GM21367 (cell line): ENCODE results near the gene ETNK2.

ENCODE experiments used
- ATAC-seq: cut with Tn5 transposase; IDR thresholded peaks from one replicate; pipeline ENCODE4 v1.9.1; 2021; ENCODE audit not compliant: unreplicated experiment

Gene ETNK2

DNA sequence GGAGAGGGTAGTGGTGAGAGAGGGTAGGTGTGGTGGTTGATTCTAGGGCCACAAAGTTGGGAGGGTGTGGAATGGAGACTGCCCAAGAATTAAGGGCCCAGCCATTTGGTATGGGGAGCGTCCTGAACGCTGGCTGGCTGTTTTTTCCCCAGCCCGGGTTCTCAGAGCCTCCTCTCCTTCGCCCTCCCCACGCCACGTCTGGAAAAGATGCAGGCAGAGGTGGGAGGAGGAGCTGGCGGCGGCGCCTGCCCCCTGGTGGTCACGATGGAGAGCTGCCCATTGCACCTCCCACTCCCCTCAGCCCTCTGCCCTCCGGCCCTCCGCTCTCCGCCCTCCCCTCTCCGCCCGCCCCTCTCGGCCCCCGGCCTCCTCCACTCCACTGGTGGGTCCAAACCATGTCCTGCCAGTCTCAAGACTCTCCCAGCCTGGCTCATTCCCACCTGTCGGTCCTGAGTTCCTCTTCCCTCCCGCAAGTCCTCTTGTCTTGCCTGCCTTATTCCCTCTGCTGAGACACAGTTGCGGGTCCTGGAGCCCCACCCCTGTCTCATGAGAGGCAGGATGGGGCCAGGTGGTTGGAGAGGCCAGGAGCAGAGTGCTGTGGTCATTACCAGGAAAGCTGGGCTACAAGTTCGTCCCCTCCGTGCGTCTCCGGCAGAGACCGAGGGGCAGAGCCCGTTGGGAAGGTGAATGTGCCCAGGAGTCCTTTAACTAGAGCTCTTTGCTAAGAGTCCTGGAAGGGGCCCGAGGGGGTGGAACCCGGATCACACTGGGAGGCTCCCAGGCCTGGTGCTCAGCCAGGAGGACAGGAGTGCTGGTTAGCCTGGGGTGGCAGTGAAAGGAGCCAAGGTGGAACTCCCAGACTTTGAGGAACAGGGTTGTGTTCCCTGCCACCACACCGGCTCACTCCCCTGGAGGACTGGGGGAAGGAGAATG lies 22.6 kb downstream of the ETNK2 start:
- ATAC-seq: no peak

DNA sequence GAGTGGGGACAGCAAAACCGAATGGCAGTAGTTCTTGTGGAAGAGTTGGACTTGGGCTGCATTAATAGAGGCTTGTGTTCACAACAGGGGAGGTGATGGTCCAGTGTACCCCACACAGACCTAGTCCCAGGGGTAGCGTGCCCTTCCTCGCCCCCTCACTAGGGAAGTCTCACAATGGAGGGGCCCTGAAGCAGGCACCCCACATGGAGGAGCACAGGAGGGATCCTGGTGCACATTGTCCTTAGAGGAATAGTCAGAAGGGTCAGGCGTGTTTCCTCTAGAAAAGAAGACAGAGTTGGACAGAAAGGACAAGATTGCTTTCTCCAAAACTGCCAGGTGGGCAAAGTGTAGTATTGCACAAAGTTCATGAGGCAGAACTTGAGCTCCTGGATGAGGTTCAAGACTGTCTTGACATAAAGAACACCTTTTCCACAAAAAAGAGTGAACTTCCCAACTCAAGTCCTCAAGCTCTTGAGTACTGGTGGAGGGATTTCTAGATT lies 23.3 kb downstream of the ETNK2 start:
- ATAC-seq: no peak

DNA sequence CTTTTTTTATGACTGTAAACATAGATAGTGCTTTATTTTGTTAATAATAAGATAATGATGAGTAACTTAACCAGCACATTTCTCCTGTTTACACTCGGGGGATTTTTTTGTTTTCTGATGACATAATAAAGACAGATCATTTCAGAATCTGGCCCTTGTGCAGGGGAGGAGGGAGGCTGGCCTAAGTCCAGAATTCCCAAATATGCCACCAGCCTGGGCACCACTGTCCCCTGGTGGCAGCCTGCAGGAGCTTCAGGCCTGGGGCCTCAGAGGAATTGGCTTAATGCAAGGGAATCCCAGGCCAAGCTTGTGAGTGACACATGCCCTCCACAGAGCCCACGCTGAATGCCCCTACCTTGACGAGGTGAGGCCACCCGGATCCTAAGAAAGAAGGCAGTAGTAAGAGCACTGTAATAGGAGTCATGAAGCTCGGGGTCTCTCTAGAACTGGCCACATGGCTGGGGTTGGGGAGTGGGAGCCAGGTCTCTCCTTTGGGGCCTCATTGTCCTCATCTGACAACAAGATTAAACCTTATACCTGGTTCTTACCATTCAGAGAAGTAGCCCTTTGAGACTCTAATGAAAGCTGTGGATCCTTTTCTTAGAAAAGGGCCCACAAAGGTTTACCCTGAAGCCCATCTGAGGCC lies 24.1 kb downstream of the ETNK2 start:
- no peak for ATAC-seq

DNA sequence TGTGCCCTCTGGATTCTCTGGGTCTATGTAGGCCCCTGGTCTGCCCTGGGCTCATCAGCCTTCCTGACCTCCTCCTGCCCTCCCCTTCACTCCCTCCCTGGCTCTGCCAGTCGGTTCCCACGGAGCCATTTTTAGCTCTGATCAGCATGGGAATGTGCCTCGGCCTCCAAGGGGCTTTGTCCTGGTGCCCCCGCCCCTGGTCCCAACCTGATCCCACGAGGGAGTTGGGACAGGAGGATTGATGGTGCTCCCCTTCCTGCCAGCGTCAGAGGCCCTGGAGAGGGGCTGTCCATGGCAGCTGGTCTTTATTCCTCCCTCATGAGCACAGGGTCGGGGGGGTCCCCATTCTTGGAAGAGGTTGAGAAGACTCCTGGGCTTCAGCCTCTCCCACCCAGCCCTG lies 24.9 kb downstream of the ETNK2 start:
- ATAC-seq: no peak

DNA sequence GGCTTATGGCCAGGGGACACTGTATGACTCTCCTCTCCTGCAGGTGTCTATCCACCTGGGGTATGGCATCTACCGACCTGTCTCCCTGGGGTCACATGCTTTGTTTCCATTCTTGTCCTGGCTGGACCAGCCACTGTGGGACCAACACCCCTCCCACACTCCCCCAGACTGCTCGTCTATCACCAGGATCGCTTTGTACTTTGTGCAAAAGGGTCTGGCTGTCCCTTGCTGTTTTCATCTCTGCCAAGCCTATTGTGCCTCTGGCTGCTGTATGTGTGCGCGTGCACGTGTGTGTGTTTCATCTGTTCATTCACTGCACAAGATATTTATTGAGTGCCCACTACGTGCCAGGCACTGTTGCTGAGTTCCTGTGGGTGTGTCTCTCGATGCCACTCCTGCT lies 25.5 kb downstream of the ETNK2 start:
- ATAC-seq: no peak

DNA sequence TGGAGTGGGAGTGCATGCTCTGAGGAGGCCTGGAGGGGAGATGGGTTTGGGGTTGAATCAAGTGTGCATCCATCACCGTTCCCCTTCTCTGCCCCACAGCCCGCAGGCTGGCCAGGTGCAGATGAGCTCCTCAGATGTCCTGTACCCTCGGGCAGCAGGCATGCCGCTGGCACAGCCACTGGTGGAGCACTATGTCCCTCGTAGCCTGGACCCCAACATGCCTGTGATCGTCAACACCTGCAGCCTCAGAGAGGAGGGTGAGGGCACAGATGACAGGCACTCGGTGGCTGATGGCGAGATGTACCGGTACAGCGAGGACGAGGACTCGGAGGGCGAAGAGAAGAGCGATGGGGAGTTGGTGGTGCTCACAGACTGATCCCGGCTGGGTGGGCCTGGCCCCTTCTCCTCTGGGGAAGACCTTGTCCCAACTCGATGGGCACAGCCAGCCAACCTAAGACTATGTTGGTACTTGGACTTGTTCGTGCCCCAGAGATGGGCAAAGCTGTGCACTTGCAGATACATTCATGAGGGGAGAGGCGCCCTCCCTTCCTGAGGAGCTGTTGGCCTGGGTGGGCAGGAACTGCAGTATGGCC lies 26.0 kb downstream of the ETNK2 start:
- no peak for ATAC-seq

DNA sequence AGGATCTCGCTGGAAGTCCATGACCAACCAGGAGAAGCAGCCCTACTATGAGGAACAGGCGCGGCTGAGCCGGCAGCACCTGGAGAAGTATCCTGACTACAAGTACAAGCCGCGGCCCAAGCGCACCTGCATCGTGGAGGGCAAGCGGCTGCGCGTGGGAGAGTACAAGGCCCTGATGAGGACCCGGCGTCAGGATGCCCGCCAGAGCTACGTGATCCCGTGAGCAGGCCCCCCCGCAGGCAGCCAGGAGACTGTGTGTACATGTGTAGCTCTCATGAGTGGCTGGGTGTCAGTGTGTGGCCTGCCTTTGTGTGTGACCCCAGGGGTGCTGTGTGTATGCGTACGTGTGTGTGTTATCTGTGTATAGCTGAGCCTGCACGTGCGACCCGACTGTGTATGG lies 27.2 kb downstream of the ETNK2 start:
- no peak for ATAC-seq

DNA sequence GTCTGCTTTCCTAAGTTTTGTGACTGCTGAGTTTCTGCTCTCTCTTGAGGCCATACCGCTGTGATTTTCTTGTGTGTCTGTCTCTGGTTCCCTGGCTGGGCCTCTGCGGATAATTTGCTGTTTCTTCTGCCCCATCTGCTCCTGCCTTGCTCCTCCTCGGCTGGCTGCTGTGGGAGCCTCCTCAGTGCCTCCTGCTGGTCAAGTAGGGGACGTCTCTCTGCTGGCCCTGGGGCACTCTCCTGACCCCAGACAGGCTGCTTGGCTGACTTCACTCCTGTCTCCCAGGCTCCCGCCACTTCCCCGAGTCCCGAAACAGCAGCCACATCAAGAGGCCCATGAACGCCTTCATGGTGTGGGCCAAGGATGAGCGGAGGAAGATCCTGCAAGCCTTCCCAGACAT lies 28.5 kb downstream of the ETNK2 start:
- ATAC-seq: no peak

DNA sequence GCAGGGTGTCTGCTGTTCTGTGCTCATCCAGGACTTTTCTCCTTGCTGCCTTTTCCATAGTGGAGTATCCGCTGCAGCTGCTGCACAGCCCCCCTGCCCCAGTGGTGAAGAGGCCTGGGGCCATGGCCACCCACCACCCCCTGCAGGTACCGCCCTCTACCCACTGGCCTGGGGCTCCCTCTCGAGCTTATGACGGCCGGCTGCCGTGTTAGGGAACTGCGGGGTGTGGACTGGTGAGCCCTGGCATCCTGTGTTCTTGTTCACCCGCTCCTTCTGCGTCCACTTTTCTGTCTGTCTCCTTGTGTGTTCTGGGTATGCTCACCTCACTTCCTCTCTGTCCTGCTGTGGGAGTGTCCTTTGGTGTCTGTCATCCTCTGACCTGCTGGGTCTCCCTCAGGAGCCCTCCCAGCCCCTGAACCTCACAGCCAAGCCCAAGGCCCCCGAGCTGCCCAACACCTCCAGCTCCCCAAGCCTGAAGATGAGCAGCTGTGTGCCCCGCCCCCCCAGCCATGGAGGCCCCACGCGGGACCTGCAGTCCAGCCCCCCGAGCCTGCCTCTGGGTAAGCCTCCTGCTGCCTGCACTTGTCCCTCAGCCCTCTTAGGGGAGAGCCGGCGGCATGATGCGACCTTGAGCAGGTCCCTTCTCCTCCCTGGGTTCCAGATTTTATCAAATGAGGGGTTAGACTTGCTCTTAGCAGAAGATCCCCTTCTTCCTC lies 29.8 kb downstream of the ETNK2 start:
- no peak for ATAC-seq

DNA sequence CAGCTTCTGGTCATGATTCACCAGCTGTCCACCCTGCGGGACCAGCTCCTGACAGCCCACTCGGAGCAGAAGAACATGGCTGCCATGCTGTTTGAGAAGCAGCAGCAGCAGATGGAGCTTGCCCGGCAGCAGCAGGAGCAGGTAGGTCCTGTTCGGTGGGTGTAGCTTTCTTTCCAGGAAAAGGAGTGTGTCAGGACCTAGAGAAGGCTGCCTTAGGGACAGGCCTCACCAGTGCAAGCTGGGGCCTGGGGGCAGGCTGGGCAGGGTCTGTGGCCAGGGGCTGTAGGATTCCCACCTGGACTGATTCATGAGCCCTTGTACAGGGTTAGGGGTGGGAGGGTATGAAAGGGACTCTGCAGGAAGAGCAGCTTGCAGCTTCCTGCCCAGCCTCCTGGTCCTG lies 35.3 kb downstream of the ETNK2 start:
- ATAC-seq: no peak

DNA sequence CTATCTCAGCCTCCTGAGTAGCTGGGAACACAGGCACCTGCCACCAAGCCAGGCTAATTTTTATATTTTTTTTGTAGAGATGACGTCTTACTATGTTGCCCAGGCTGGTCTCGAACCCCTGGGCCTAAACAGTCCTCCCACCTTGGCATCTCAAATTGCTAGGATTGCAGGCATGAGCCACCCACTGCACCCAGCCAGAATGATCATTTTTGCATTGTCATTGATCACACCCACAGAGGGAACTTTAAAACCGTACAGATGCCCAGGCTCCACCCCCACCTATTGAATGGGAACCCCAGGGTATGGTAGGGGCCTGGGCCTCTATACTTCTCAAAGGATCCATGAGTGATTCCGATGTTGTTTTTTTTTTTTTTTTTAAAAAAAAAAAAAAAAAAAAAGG lies 36.7 kb downstream of the ETNK2 start:
- ATAC-seq: no peak

DNA sequence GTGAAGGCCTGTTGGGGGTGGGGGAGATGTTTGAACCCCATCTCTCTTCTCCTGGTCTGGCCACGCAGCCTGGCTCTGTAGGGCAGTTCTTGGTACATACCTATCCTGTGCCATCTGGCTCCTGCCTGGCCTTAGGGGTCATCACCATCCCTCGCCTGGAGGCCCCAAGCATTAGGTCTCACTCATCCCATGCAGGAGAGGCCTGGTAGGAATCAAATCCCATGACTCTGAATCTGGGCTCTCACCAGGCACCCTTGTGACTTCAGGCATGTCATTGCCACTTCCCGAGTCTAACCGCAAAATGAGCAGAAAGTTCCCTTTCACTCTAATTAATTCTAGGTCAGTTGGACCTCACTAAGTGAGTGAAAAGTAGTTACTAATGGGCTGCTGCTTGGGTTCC lies 37.2 kb downstream of the ETNK2 start:
- no peak for ATAC-seq

DNA sequence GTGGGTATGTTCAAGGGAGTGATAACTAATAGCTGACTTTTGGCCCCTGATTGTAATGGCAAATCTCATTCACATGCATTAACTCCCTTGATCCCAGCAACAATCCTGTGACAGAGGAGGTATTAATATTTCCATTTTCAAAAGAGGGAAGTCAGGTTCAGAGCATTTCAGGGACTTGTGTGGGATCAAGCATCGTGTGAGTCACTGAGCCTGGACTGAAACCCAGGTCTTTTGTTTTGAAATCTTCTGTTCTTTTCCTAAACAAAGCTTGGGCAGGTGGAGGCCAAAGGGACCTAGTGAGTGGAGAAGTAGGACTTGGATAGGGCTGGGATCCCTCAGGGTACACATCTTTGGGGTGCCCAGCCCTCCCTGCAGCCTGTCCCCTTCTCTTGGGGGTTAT lies 37.9 kb downstream of the ETNK2 start:
- no peak for ATAC-seq

DNA sequence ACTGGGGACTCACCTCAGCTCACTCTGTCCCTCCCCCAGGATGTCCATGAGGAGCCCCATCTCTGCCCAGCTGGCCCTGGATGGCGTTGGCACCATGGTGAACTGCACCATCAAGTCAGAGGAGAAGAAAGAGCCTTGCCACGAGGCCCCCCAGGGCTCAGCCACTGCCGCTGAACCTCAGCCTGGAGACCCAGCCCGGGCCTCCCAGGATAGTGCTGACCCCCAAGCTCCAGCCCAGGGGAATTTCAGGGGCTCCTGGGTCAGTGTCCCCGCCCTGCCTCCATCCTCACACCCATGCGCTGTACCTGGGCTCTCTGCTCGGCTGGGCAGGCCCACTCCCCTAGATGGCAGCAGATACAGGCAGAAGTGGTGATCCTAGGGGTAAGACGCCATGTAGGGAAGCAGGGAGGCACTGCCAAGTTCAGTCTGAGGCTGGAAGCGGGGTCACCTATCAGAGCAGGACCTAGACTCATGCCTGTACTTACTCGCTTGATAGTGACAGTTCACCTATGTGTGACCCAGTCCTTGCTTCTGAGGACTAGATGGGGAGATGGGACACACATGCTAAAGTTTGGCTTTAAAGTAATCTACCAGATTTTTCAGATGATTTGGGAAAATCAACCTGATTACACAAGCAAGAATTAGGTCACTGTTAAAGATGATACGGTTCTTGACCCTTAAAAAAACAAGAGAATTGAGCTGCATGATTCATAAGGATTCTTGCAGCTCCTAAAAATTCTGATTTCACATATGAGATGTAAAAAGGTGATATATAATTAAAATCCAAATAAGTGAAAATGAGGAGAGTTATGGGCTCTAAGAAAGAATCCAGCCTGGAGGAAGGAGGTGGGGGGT lies 38.7 kb downstream of the ETNK2 start:
- no peak for ATAC-seq

DNA sequence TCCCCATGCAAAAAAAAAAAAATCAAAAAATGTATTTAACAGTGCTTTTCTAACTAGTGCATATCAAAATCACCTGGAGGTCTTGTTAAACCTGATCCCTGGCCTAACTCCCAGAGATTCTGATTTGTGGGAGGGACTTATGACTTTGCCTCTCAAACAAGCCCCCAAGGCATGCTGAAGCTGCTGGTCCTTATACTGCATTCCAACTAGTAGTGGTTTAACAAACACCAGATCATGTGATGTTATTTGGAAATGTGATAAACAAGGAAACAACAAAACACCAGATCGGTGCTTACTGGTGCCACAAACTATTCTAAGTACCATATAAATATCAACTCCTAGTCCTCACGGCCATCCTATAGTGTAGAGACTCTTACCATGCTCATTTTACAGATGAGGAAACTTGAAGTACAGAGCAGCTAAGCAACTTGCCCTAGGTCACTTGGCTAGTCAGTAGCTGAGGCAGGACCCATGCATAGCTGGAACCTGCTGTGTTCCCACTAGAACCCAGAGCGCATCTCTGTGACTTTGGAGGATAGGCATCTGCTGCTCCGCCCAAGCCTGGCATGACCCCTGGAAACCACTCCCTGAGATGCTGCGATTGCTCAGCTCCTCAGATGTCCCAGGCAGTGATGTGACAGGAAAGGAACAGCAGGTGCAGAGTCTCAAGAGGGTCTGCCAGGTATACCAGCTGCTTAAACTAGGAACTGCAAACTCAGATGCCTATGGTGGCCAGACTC lies 40.8 kb downstream of the ETNK2 start:
- no peak for ATAC-seq

DNA sequence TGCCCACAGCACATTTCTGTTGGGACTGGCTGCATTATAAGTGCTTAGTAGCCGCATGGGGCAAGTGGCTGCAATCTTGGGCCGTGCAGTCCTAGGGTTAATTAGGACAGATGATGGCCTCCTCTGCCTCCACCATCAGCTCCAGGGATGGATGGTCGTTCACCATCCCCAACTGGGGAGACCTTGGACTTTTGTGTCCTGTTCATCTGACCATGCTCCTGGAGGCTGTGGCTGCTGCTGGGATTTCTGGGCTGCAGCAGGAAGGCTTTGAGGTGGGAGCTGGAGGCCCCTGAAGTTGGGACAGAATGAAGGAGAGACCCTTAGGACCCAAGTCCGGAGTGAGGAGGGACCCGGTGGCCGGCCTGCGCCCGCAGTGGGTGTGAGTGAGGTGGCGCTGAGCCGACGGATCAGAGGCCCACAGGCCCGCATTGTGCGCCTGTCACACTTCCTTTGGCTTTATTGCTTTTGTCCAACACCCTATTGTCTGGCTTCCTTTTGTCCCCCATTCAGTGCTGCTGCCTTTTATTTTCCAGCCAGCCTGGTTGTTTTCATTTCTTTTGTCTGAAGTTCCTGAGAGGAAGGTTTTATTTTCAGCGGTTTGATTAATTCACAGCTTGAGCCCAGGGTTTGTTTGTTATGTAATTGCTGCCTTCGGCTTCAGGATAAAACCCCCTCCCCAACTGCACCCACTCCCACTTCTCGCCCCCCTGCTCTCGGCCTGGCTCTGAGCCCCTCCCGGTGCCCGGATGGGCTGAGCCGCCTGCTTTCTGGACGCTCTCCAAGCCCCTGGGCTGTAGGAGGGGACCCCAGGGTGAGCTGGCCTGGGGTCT lies 43.3 kb downstream of the ETNK2 start:
- no peak for ATAC-seq

DNA sequence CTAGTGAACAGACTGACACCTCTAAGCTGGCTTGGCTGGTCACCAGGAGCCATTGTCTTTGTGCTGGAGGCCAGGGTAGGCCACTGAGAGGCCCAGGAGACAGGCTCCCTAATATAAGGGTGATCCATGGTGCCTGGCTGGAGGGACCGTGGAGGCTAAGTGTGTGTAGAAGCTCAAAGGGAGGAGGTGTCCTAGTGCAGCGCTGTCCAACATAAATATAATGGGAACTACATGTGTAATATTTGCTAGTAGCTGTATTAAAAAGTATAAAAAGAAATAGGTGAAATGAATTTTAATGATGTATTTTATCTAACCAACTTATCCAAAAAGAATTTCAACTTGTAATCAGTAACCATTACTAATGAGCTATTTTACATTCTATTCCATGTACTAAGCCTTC lies 44.0 kb downstream of the ETNK2 start:
- no peak for ATAC-seq

DNA sequence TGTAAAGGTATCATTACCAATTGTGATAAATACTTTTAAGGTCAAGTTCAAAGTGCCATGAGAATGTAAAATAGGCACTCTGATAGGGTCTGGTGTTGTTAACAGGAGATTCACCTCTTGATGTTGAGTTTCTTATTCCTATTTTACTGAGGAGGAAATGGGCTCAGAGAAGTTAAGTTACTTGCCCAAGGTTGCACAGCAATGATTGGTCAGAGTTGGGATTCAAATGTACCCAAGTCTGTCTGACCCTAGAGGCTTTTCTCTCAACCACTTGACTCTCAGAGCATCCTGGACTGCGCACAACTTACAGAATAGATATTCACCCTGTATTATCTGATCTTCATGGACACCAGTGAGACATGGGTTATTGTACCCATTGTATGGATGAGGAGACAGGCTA lies 45.0 kb downstream of the ETNK2 start:
- ATAC-seq: no peak

DNA sequence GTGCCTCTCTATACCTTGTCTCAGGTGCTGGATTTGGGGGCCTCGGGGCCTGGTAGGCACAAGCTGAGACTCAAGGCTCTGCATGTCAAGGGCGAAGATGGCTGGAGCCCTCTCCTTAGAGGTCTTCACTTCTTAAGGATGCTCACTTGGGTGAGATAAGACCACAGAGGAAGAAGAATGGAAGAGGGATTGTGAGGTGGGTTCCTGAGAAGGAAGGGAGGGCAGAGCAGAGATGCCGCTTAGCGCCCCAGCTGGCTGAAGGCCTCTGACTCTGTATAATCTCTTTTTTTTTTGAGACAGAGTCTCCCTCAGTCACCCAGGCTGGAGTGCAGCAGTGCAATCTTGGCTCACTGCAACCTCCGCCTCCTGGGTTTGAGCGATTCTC lies 46.7 kb downstream of the ETNK2 start:
- ATAC-seq: no peak
